ENCODE data around the gene FAM3C. TPM values are rescaled to one million over a fixed set of nuclear protein-coding genes. Genes with fewer than 3 reads are reported as not detected.
"Not testable (repeated sequence)": the region's sequence is repeated elsewhere in the genome, so short reads cannot be mapped to it uniquely, and the experiment has no call there.

Gene FAM3C
- total and polyA plus RNA-seq, 10 of the 15 experiments (the other 5 are each of a cell fraction or from before 2014, with no cell fraction given): 11.0 to 110 (median 27.8) TPM

GRCh38 chr7:121322460-121322859 lies 73.6 kb downstream of the FAM3C start:
- ChIA-PET CTCF (no interaction called here), SMC1A (ENCODE audit: uncharacterized antibody, unreplicated experiment) (no interaction called here), POLR2A (no interaction called here), RAD21 (ENCODE audit: unreplicated experiment) (no interaction called here)
- 45% methylated on average over 3 of the region's 3 CpGs for WGBS (ENCODE audit: insufficient coverage, insufficient replicate concordance, low lambda C conversion rate, missing lambda C conversion rate)
- H3K36me3 ChIP-seq (ENCODE audit: control insufficient read depth in 2 of 2, insufficient read depth in 2 of 2, low read length in 1 of 2): no peaks in the 10 kb centered on the region
- H3K4me2 ChIP-seq (ENCODE audit: control insufficient read depth, insufficient read depth): no peak overlapping the region
- BruUV-seq (replicated peaks): no TSS peak
- H3K27me3 ChIP-seq (replicated peaks in 1 of 2; ENCODE audit: control insufficient read depth in 2 of 2, insufficient read depth in 2 of 2, low read length in 1 of 2): no peaks in the 10 kb centered on the region; a peak in 1 of 4 replicates
- no peak overlapping the region for H3K9ac ChIP-seq (ENCODE audit: control insufficient read depth, insufficient read depth, low read length)
- H2AFZ ChIP-seq (ENCODE audit: control insufficient read depth, low read depth, low read length): no peak overlapping the region
- no peaks in the 10 kb centered on the region for H3K4me1 ChIP-seq (ENCODE audit: control insufficient read depth, insufficient read depth, low read length)
- no peaks in the 10 kb centered on the region for H3K79me2 ChIP-seq (ENCODE audit: control insufficient read depth, insufficient read depth, low read length)
- H3K27ac ChIP-seq (ENCODE audit: control insufficient read depth, insufficient read depth): no peak overlapping the region
- no peak for FAIRE-seq
- DNase-seq (ENCODE audit: low read depth, low spot score): no peak
- ATAC-seq: no peak
- intact Hi-C loops (cut with micrococcal nuclease; ENCODE audit: unreplicated experiment) (no loop called here), in situ Hi-C loops (cut with MboI) (no loop called here)
- H4K20me1 ChIP-seq (ENCODE audit: control insufficient read depth, insufficient read depth): no peaks in the 10 kb centered on the region
- no peaks in the 10 kb centered on the region for H3K9me3 ChIP-seq (replicated peaks; ENCODE audit: control insufficient read depth, insufficient read depth, low read length)
- no peak overlapping the region for H3K4me3 ChIP-seq
- no peak for TF ChIP-seq LARP7 (IDR thresholded peaks at IDR 0.05)
- TF ChIP-seq TARDBP (IDR thresholded peaks at IDR 0.05; ENCODE audit: borderline replicate concordance): no peak
- TF ChIP-seq DPF2 (IDR thresholded peaks at IDR 0.05): no peak
- TF ChIP-seq SRF (IDR thresholded peaks at IDR 0.05; ENCODE audit: low read depth in 2 of 2, low read length in 2 of 2): no peak
- TF ChIP-seq FOXM1 (IDR thresholded peaks at IDR 0.05; ENCODE audit: low read depth, low read length): no peak
- TF ChIP-seq, protein P1, sequence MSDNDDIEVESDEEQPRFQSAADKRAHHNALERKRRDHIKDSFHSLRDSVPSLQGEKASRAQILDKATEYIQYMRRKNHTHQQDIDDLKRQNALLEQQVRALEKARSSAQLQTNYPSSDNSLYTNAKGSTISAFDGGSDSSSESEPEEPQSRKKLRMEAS (IDR thresholded peaks at IDR 0.05; ENCODE audit: low read depth, low read length): no peak
- no peak for TF ChIP-seq REST (IDR thresholded peaks at IDR 0.05; ENCODE audit: low read depth, low read length)

- H3K9me3 ChIP-seq (replicated peaks; ENCODE audit: control insufficient read depth, insufficient read depth, low read length); H3K79me2 ChIP-seq (ENCODE audit: control insufficient read depth, insufficient read depth, low read length); in situ Hi-C loops (cut with MboI); H3K9ac ChIP-seq (ENCODE audit: control insufficient read depth, insufficient read depth, low read length); FAIRE-seq; H4K20me1 ChIP-seq (ENCODE audit: control insufficient read depth, insufficient read depth); H3K4me3 ChIP-seq; H3K36me3 ChIP-seq (ENCODE audit: control insufficient read depth in 2 of 2, insufficient read depth in 2 of 2, low read length in 1 of 2); H3K4me2 ChIP-seq (ENCODE audit: control insufficient read depth, insufficient read depth); CTCF ChIA-PET; DNase-seq (ENCODE audit: low read depth, low spot score); BruUV-seq (replicated peaks); intact Hi-C loops (cut with micrococcal nuclease; ENCODE audit: unreplicated experiment); H3K27ac ChIP-seq (ENCODE audit: control insufficient read depth, insufficient read depth); H2AFZ ChIP-seq (ENCODE audit: control insufficient read depth, low read depth, low read length); H3K27me3 ChIP-seq (replicated peaks in 1 of 2; ENCODE audit: control insufficient read depth in 2 of 2, insufficient read depth in 2 of 2, low read length in 1 of 2): not testable (repeated sequence)
- peak; percentile 57 for ATAC-seq
- POLR2A ChIA-PET: interaction anchor here (0.7 kb wide), 1 partner anchor 36 kb away, joined by 3 read pairs; no protein-coding TSS in a partner anchor
- SMC1A ChIA-PET (ENCODE audit: uncharacterized antibody, unreplicated experiment): interaction anchor here (0.7 to 0.8 kb wide), 2 partner anchors 9 to 180 kb away, joined by 3 to 4 read pairs; no protein-coding TSS in a partner anchor
- WGBS (ENCODE audit: insufficient coverage, insufficient replicate concordance, low lambda C conversion rate, missing lambda C conversion rate): 79% methylated on average over 2 of the region's 3 CpGs
- RAD21 ChIA-PET (ENCODE audit: unreplicated experiment): interaction anchor here (0.9 to 1.4 kb wide), 2 partner anchors 10 to 36 kb away, joined by 3 to 4 read pairs; no protein-coding TSS in a partner anchor
- peaks cover 12% of the 10 kb centered on the region for H3K4me1 ChIP-seq (ENCODE audit: control insufficient read depth, insufficient read depth, low read length)
Observed at GRCh38 chr7:121315170-121315569, 80.9 kb downstream of the FAM3C start.

Data from GM12878 (cell line).